GM10248 (cell line): ENCODE measurements around the gene TBC1D7.

Experiments
- CTCF ChIA-PET: fragments of 300-600 bp; sonication (Branson Sonifier 250); formaldehyde crosslinking; extraction: SDS; loops from one replicate; lab custom pipeline; 2021; ENCODE audit warnings: antibody characterized with exemption; lab: Yijun Ruan, JAX
- POLR2A ChIA-PET: fragments of 350-650 bp; sonication (Branson Sonifier 250); formaldehyde crosslinking; extraction: SDS; loops from one replicate; lab custom pipeline; 2020; ENCODE audit warnings: antibody characterized with exemption; lab: Yijun Ruan, JAX
- DNase-seq: peaks from one replicate; pipeline ENCODE4 v3.0.0; 2012; ENCODE audit errors: extremely low spot score
- TF ChIP-seq, protein P1 (sequence below): IDR thresholded peaks from 2 replicates; pipeline ENCODE4 v1.5.1; 2012; ENCODE audit warnings: mild to moderate bottlenecking, low read depth; ENCODE audit errors: extremely low read depth, missing control alignments, control extremely low read depth

TBC1D7 gene

DNA sequence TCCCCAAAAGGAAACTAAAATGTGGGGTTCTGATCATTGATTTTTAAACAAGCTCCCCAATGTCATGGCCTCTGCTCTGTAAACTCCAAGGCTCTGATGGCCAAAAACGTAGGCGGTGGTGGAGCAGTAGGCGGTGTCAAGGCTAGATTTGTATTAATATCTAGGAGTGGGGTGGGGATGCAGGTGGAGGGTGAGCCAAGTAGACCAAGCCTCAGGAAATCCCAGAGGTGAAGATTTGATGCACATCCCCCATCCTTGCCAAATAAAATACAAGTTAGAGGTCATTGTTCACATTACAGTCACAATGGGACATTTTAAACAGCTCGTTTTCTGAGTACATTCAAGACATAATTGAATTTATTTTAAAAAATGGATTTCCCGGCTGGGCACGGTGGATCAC is 30.9 kb upstream of the TBC1D7 start:
- no peak for DNase-seq
- POLR2A ChIA-PET: no interaction called here
- CTCF ChIA-PET: interaction anchor here (1.1 to 1.5 kb wide), 3 partner anchors 13 to 27 kb away, joined by 3 to 4 read pairs (median 3); no protein-coding TSS in a partner anchor
- TF ChIP-seq, protein P1, sequence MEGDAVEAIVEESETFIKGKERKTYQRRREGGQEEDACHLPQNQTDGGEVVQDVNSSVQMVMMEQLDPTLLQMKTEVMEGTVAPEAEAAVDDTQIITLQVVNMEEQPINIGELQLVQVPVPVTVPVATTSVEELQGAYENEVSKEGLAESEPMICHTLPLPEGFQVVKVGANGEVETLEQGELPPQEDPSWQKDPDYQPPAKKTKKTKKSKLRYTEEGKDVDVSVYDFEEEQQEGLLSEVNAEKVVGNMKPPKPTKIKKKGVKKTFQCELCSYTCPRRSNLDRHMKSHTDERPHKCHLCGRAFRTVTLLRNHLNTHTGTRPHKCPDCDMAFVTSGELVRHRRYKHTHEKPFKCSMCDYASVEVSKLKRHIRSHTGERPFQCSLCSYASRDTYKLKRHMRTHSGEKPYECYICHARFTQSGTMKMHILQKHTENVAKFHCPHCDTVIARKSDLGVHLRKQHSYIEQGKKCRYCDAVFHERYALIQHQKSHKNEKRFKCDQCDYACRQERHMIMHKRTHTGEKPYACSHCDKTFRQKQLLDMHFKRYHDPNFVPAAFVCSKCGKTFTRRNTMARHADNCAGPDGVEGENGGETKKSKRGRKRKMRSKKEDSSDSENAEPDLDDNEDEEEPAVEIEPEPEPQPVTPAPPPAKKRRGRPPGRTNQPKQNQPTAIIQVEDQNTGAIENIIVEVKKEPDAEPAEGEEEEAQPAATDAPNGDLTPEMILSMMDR: no peak

- POLR2A ChIA-PET: no interaction called here
- TF ChIP-seq, protein P1: no peak
- CTCF ChIA-PET: interaction anchor here (1.2 to 2.8 kb wide), 5 partner anchors 14 to 217 kb away, joined by 3 to 9 read pairs (median 6); partner anchors contain the start of gene SIRT5
- no peak for DNase-seq
These were observed 30.2 kb upstream of the TBC1D7 start for GRCh38 chr6:13358511-13358910.

- no peak for DNase-seq
- TF ChIP-seq, protein P1: no peak
- CTCF ChIA-PET: interaction anchor here (0.8 to 2.8 kb wide), 9 partner anchors 14 to 218 kb away, joined by 3 to 9 read pairs (median 4); partner anchors contain the start of gene SIRT5
- POLR2A ChIA-PET: interaction anchor here (0.6 to 1.2 kb wide), 3 partner anchors 14 to 217 kb away, joined by 3 to 4 read pairs (median 3); partner anchors contain the start of gene SIRT5
These were observed 29.3 kb upstream of the TBC1D7 start for GRCh38 chr6:13357551-13358075.

DNA sequence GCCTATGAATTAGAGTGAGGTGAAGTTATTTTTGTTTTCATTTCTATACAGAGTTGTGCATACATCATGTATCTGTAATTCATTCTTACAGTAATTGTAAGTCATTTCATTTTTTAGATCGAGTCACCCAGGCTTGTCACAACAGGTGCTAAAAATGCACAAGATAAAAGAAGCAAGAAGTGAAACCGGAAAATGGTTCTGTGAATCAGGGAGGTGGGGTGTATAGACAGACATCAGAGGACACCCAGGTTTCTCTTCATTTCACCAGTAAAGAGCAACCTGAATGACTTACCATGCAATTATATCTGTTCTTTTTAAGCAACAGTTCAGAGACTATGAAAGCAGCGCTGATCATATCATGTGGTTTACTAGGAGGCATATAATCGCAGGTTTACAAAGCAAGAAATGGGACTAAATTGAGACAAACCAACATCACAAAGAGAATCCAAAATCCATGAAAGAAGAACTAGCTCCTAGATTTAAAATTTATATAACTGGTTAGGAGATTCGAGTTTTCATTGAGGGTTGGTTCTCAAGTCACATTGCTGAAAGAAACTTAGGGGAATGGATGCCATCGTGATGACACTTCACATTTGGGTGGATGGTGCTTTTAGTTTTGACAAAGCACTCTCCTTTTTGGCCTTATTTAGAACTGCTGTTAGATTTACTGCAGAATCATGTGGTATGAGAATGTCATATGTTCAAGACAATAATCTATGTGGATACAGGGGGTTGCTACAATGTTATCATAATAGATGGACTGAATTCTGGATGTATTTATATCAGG is 27.9 kb upstream of the TBC1D7 start:
- POLR2A ChIA-PET: interaction anchor here (1.2 kb wide), 1 partner anchor 72 kb away, joined by 4 read pairs; no protein-coding TSS in a partner anchor
- CTCF ChIA-PET: interaction anchor here (1.1 to 2.9 kb wide), 9 partner anchors 11 to 711 kb away, joined by 3 to 10 read pairs (median 7); no protein-coding TSS in a partner anchor
- peak; percentile 82 for DNase-seq
- TF ChIP-seq, protein P1: no peak

DNA sequence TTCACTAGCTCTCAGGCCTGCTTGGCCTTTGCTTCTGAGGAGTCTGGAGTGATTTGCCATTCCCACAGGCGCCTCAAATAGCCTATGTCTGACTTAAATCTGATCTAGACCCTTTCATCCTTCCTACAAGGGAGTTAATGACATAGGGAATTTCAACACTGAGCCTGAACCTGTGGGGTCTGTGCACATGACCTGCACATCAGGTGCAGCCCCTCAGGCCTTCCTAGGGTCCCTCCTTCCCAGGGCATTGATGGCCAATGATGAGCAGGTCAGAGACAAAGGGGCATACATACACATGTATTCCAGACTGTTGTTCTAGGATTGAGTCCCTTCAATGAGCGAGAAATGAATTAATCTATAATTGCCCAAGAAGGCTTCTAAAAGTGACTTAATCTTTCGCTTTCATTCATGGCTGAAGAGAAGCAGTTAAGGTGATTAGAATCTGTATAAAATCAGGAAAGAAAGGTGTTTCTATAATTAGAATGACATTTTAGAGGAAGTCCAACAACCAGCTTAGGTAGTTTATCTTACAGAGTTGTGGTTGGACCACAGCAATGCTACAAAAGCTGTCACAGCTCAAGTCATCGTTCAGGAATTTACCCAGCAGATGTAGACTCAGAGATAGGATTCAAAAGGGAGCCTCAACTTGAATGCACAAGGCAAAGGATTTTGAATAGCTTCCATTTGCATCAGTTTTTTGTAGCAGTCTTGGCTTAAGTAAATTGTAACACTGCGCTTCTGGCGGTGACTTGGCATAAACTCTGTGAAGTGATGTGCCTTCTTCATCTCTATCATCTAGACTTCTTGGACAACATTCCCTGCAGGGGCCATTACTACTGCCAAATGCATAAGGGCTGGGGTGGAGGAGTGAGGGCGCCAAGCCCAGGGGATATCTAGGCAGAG is 27.0 kb upstream of the TBC1D7 start:
- POLR2A ChIA-PET: interaction anchor here (0.6 kb wide), 1 partner anchor 18 kb away, joined by 4 read pairs; no protein-coding TSS in a partner anchor
- CTCF ChIA-PET: interaction anchor here (0.8 to 2.9 kb wide), 9 partner anchors 10 to 220 kb away, joined by 3 to 10 read pairs (median 3); partner anchors contain the start of gene SIRT5
- TF ChIP-seq, protein P1: no peak
- DNase-seq: no peak
